Ovary (tissue), 3 donors: ENCODE measurements around the gene RIN3.

Experiments used
- EP300 ChIP-seq: sonication (generic); formaldehyde crosslinking; IDR thresholded peaks from one replicate; pipeline ENCODE4 v1.6.1; 2017; ENCODE audit warnings: antibody characterized with exemption
- POLR2A ChIP-seq: fragments of 450-650 bp; IDR thresholded peaks from one replicate; pipeline ENCODE4 v1.6.1; 2017; ENCODE audit warnings: antibody characterized with exemption, mild to moderate bottlenecking, moderate library complexity
- TF ChIP-seq, protein P1 (sequence below), 3 donors: fragments of 450-650 bp in 2 of 3; fragments of 200-600 bp in 1 of 3; IDR thresholded peaks; one replicate each; pipeline versions ENCODE4 v1.5.1 to v1.8.0; 2016 to 2022; ENCODE audit warnings: antibody characterized with exemption in 3 of 3, mild to moderate bottlenecking in 1 of 3
- donor health status: DM: no; HTN: no; CAD: no.

DNA sequence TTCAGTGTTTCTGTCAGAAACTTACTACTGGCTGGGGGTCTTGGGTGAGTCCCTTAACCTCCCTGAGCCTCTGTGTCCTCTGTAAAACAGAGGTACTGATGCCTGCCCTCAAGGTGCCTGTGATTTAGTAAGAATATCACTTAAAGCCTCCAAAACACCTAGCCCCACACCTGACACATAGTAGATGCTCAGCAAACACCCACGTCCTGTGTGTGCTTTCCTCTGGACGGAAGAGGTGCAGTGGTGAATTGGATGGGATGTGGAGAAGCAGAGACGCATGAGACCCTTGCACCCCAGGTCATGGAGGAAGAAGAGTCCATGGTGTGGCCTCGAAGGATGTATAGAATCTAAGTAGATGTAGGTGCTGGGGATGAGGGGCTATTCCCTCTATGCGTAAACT is 124.3 kb downstream of the RIN3 start:
- TF ChIP-seq, protein P1, sequence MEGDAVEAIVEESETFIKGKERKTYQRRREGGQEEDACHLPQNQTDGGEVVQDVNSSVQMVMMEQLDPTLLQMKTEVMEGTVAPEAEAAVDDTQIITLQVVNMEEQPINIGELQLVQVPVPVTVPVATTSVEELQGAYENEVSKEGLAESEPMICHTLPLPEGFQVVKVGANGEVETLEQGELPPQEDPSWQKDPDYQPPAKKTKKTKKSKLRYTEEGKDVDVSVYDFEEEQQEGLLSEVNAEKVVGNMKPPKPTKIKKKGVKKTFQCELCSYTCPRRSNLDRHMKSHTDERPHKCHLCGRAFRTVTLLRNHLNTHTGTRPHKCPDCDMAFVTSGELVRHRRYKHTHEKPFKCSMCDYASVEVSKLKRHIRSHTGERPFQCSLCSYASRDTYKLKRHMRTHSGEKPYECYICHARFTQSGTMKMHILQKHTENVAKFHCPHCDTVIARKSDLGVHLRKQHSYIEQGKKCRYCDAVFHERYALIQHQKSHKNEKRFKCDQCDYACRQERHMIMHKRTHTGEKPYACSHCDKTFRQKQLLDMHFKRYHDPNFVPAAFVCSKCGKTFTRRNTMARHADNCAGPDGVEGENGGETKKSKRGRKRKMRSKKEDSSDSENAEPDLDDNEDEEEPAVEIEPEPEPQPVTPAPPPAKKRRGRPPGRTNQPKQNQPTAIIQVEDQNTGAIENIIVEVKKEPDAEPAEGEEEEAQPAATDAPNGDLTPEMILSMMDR (IDR thresholded peaks at IDR 0.05) = no peak
- TF ChIP-seq EP300 = no peak
- no peak for TF ChIP-seq POLR2A
